Measurements from ENCODE around the gene SMAD1. TPM values are rescaled to one million over a fixed set of nuclear protein-coding genes. Genes with fewer than 3 reads are reported as not detected.

SMAD1 gene
- total and polyA plus RNA-seq, 2 of the 4 experiments (the other 2 are of a cell fraction): 11.6 to 17.6 TPM

GRCh38 chr4:145502809-145503208 is 21.2 kb downstream of the SMAD1 start:
- CTCF ChIA-PET: interaction anchor here (1.4 kb wide), 1 partner anchor 12 kb away, joined by 3 read pairs; no protein-coding TSS in a partner anchor
- POLR2A ChIA-PET (ENCODE audit: unreplicated experiment): no interaction called here

More at GRCh38 chr4:145502809-145503208, 21.2 kb downstream of the SMAD1 start:
- intact Hi-C loops (cut with micrococcal nuclease): no loop called here
- H4K8ac ChIP-seq (ENCODE audit: low read depth in 2 of 2, low read length in 2 of 2): no peak overlapping the region
- H2AFZ ChIP-seq (replicated peaks; ENCODE audit: low read length, poor library complexity): no peak overlapping the region
- DNase-seq (no peak), ATAC-seq (ENCODE audit: low read depth) (no peak)
- no peak overlapping the region for H3K14ac ChIP-seq (replicated peaks; ENCODE audit: low read depth, low read length)
- no peaks in the 10 kb centered on the region for H3K36me3 ChIP-seq (ENCODE audit: control insufficient read depth, insufficient read depth, low read length)
- no peak overlapping the region for H3K4me2 ChIP-seq (ENCODE audit: low read depth, low read length)
- dilution Hi-C loops (cut with HindIII; ENCODE audit: low sequenced_read_pairs, unreplicated experiment): no loop called here
- no peak overlapping the region for H3K23ac ChIP-seq (ENCODE audit: low read depth, low read length)
- H4K91ac ChIP-seq (ENCODE audit: insufficient read depth, low read depth, low read length): no peak overlapping the region
- H3K79me1 ChIP-seq (ENCODE audit: low read depth in 1 of 2, low read length in 2 of 2): peaks cover 8 to 11% of the 10 kb centered on the region in 2 experiments
- H3K27ac ChIP-seq (ENCODE audit: insufficient read depth, low read length): no peak overlapping the region
- TF ChIP-seq CEBPB (IDR thresholded peaks at IDR 0.05; ENCODE audit: low read depth, low read length): peak; percentile 27; the same call in 1 of the 2 replicates
- TF ChIP-seq RCOR1 (IDR thresholded peaks at IDR 0.05; ENCODE audit: insufficient replicate concordance, low read length): no peak
- no peak overlapping the region for H2AK5ac ChIP-seq (ENCODE audit: low read depth, low read length)
- H2BK20ac ChIP-seq (ENCODE audit: low read depth, low read length): no peak overlapping the region
- no peak overlapping the region for H3K9ac ChIP-seq (ENCODE audit: low read depth, low read length)
- H3K9me3 ChIP-seq (ENCODE audit: control insufficient read depth, insufficient read depth, low read length): no peaks in the 10 kb centered on the region
- WGBS, 2 experiments (ENCODE audit: extremely low coverage in 2 of 2, insufficient read length in 1 of 2): 100% methylated on average over 3 of the region's 5 CpGs; no CpG with 5 or more reads in 1 of the 2 experiments
- no peak overlapping the region for H2BK120ac ChIP-seq (ENCODE audit: low read depth, low read length)
- no peak overlapping the region for H2BK5ac ChIP-seq (ENCODE audit: low read depth, low read length, poor library complexity, severe bottlenecking)
- H3K4me3 ChIP-seq (ENCODE audit: insufficient read depth, low read depth, low read length): no peak overlapping the region
- no TSS peak for BruUV-seq (replicated peaks)
- in situ Hi-C loops (cut with MboI; ENCODE audit: low sequenced_read_pairs): no loop called here
- no peaks in the 10 kb centered on the region for H3K4me1 ChIP-seq (ENCODE audit: control insufficient read depth, insufficient read depth, low read length)
- H3K56ac ChIP-seq (ENCODE audit: extremely low read depth, insufficient read depth, low read length): no peak overlapping the region
- no peaks in the 10 kb centered on the region for H3K27me3 ChIP-seq (ENCODE audit: control insufficient read depth, insufficient read depth, low read length)
- no peak overlapping the region for H3K4ac ChIP-seq (ENCODE audit: low read depth, low read length)
- no peaks in the 10 kb centered on the region; the same call in 1 of the 2 replicates for H3K9me1 ChIP-seq (ENCODE audit: insufficient read depth, low read length)
- no peak overlapping the region for H3K18ac ChIP-seq (ENCODE audit: low read depth, low read length)
- no peak overlapping the region for H2AK9ac ChIP-seq (replicated peaks; ENCODE audit: low read depth, low read length, poor library complexity)
- no peak overlapping the region for H4K5ac ChIP-seq (ENCODE audit: low read depth, low read length)
- H4K20me1 ChIP-seq (ENCODE audit: insufficient read depth, low read length): peaks cover 3% of the 10 kb centered on the region; the same call in 1 of the 2 replicates
- H2BK15ac ChIP-seq (ENCODE audit: low read depth, low read length): no peak overlapping the region
